K562 treated with DMSO at 1 percent for 12 hours (cell line): ENCODE data around the gene RAG1. TPM values are rescaled to one million over a fixed set of nuclear protein-coding genes. Genes with fewer than 3 reads are reported as not detected.

Source experiments
- total RNA-seq: library from RNA; unstranded; fragments of 300-600 nt; gene quantifications from 2 replicates; pipeline ENCODE4 v1.2.3, GENCODE V29; 2022; ENCODE audit not compliant: insufficient read depth

The RAG1 gene
- total RNA-seq: 0.70 and 3.4 TPM in 2 replicates

GRCh38 chr11:36567694-36568093 is at the start of gene RAG1:
Gene RAG1, plus strand, starts transcription at chr11:36568007. Its CDS starts 5,298 bp downstream, at chr11:36573305.

GRCh38 chr11:36594316-36594989 is 26.6 kb downstream of the RAG1 start, which contains the start of gene IFTAP:
Gene IFTAP, plus strand, starts transcription at chr11:36594502. Its CDS starts 15,602 bp downstream, at chr11:36610104.

GRCh38 chr11:36598051-36598450 is 30.2 kb downstream of the RAG1 start, which contains the start of gene RAG2:
Gene RAG2, minus strand, starts transcription at chr11:36598236. Its CDS starts 4,068 bp downstream, at chr11:36594168.

Other genes starting within 250 kb of the RAG1 start
- gene TRAF6, start 57.7 kb upstream of the RAG1 start, total RNA-seq: 2.9 and 11.4 TPM in 2 replicates
- 26.0 and 34.2 TPM in 2 replicates for gene IFTAP, start 26.5 kb downstream of the RAG1 start, total RNA-seq
- not detected in 2 replicates for gene RAG2, start 30.2 kb downstream of the RAG1 start, total RNA-seq